Astrocyte of the cerebellum (primary cell): ENCODE measurements around the gene ALDH7A1.
"Not testable (repeated sequence)": the region's sequence is repeated elsewhere in the genome, so short reads cannot be mapped to it uniquely, and the experiment has no call there.

Source experiments
- DNase-seq: peaks from one replicate; pipeline ENCODE4 v3.0.0-alpha.2; 2011; ENCODE audit warnings: low read depth
- H3K4me3 ChIP-seq: 2 replicates; pipeline ENCODE4 v1.5.1; 2011; ENCODE audit warnings: mild to moderate bottlenecking, low read depth, low read length, moderate library complexity
- in situ Hi-C: cut with HindIII; loops from 2 replicates; pipeline ENCODE4 v1.10.0; 2017; ENCODE audit warnings: low sequenced_read_pairs
- TF ChIP-seq, protein P1 (sequence below): IDR thresholded peaks from 2 replicates; pipeline ENCODE4 v1.5.1; 2012; ENCODE audit warnings: low read length, low read depth, moderate library complexity, mild to moderate bottlenecking; ENCODE audit errors: missing control alignments

The ALDH7A1 gene

DNA sequence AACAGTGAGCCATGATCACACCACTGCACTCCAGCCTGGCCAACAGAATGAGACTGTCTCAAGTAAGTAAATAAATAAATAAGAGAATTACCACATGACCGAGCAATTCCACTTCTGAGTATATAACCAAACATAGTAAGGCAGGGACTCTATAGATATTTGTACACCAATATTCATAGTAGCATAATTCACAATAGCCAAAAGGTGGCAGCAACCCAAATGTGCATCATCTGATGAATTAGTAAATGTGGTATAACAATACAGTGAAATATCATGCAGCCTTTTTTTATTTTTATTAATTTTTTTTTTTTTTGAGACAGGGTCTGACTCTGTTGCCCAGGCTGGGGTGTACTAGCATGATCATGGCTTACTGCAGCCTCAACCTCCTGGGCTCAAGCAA is 33.1 kb downstream of the ALDH7A1 start:
- no peak for DNase-seq
- in situ Hi-C loops, result no loop called here
- TF ChIP-seq, protein P1, sequence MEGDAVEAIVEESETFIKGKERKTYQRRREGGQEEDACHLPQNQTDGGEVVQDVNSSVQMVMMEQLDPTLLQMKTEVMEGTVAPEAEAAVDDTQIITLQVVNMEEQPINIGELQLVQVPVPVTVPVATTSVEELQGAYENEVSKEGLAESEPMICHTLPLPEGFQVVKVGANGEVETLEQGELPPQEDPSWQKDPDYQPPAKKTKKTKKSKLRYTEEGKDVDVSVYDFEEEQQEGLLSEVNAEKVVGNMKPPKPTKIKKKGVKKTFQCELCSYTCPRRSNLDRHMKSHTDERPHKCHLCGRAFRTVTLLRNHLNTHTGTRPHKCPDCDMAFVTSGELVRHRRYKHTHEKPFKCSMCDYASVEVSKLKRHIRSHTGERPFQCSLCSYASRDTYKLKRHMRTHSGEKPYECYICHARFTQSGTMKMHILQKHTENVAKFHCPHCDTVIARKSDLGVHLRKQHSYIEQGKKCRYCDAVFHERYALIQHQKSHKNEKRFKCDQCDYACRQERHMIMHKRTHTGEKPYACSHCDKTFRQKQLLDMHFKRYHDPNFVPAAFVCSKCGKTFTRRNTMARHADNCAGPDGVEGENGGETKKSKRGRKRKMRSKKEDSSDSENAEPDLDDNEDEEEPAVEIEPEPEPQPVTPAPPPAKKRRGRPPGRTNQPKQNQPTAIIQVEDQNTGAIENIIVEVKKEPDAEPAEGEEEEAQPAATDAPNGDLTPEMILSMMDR, result no peak
- H3K4me3 ChIP-seq, result no peak overlapping the region

DNA sequence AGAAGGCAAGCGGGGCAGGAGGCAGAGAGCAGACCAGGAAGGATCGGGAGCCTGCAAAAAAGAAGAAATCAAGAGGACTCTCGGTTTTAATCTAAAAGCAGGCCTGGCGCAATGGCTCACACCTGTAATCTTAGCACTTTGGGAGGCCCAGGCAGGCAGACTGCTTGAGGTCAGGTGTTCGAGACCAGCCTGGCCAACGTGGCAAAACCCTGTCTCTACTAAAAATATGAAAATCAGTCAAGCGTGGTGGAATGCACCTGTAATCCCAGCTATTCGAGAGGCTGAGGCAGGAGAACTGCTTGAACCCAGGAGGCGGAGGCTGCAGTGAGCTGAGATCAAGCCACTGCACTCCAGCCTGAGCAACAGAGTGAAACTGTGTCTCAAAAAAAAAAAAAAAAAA is 39.9 kb downstream of the ALDH7A1 start:
- in situ Hi-C loops, DNase-seq, H3K4me3 ChIP-seq: not testable (repeated sequence)

DNA sequence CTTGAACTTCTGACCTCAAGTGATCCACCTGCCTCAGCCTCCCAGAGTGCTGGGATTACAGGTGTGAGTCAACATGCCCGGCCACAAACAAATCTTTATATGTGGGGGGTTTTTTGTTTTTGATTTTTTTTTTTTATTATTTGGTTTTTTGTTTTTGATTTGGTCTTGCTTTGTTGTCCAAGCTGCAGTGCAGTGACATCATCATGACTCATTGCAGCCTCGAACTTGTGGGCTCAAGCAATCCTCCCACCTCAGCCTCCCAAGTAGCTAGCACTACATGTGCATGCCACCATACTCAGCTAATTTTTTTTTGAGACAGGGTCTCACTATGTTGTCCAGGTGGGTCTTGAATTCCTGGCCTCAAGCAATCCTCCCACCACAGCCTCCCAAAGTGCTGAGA is 42.4 kb downstream of the ALDH7A1 start:
- TF ChIP-seq, protein P1, result no peak
- no peak for DNase-seq
- in situ Hi-C loops, result no loop called here
- no peak overlapping the region for H3K4me3 ChIP-seq

DNA sequence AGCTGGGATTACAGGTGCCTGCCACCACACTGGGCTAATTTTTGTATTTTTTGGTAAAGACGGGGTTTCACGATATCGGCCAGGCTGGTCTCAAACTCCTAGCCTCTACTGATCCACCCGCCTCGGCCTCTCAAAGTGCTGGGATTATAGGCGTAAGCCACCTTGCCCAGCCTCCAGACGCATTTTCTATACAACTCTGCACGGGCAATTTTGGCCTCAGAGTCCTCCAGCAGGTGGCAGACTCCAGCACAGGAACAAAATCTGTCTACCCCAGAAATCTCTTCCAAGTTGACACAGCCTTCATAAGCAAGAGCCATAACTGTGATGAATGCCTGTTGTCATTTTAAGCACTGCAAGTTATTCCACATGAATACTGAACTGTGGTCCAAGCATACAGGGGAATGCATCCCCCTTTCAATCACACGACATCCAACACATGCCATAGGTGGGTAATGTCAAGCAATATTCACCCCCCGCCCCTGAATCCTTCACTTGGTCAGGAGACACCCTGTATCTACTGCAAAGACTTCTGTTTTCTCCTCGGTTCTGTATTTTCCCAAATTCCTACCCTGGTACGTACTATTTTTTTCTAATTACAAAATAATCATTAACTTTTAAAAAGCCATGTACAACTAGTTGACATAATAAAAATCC is 50.8 kb downstream of the ALDH7A1 start:
- no peak overlapping the region for H3K4me3 ChIP-seq
- no peak for DNase-seq
- in situ Hi-C loops, result loop anchor here (5.0 kb wide), 1 partner anchor 48 kb away; no protein-coding TSS in a partner anchor
- TF ChIP-seq, protein P1, result peak; percentile 69

DNA sequence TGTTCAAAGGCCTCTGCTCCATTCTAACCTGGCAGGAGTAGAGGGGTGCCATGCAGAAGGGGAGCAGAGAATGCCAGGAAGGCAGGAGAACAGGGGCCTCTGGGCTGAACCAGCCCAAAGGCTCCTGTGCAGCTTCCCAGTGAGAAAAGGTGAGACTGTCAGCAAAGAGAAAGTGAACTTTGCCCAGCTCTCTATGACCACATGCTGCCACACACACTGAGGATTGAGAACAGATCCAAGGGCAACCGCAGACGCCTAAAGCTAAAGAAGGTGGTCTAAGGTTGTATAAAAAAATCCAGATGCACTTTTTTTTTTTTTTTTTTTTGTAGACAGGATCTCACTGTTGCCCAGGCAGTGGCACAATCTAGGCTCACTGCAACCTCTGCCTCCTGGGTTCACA is 51.4 kb downstream of the ALDH7A1 start:
- in situ Hi-C loops, result loop anchor here (5.0 kb wide), 1 partner anchor 49 kb away; no protein-coding TSS in a partner anchor
- TF ChIP-seq, protein P1, result no peak
- DNase-seq, result no peak
- no peak overlapping the region for H3K4me3 ChIP-seq

DNA sequence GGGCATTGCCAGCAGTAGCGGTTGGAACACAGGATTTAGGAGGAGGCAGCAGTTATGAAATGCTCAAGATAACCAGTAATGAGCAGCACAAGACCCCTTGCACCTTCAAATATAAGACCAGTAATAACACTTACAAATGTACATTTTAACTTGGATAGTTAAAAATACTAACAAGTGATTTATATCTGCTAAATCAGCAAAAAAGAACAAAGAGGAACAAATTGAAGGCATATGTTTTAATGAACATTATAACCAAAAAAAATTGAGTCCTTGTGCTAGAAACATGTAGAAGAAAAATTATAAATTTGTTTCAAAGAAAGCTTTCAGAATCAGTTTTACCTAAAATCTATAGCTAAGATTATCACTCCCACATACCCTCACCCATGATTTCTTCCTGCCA is 52.0 kb downstream of the ALDH7A1 start:
- no peak overlapping the region for H3K4me3 ChIP-seq
- TF ChIP-seq, protein P1, result no peak
- in situ Hi-C loops, result loop anchor here (5.0 kb wide), 1 partner anchor 49 kb away; no protein-coding TSS in a partner anchor
- no peak for DNase-seq

DNA sequence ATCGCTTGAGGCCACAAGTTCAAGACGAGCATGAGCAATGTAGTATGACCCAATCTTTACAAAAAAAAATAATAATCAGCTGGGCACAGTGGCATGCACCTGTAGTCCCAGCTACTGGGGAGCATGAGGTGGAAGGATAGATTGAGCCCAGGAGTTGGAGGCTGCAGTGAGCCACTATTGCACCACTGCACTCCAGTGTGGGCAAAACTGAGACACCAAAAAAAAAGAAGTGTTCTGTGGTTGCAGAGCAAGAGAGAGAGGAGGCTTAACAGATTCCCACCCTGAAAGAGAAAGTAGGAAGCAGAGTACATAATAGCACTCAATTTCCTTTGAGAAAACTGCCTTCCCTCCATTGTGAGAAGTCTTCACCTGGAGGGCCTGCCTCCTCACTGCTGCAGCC is 52.6 kb downstream of the ALDH7A1 start:
- DNase-seq, result no peak
- H3K4me3 ChIP-seq, result no peak overlapping the region
- TF ChIP-seq, protein P1, result no peak
- in situ Hi-C loops, result loop anchor here (5.0 kb wide), 1 partner anchor 50 kb away; no protein-coding TSS in a partner anchor
